ENCODE results near the gene MAN1C1.

- TF ChIP-seq, protein P1, sequence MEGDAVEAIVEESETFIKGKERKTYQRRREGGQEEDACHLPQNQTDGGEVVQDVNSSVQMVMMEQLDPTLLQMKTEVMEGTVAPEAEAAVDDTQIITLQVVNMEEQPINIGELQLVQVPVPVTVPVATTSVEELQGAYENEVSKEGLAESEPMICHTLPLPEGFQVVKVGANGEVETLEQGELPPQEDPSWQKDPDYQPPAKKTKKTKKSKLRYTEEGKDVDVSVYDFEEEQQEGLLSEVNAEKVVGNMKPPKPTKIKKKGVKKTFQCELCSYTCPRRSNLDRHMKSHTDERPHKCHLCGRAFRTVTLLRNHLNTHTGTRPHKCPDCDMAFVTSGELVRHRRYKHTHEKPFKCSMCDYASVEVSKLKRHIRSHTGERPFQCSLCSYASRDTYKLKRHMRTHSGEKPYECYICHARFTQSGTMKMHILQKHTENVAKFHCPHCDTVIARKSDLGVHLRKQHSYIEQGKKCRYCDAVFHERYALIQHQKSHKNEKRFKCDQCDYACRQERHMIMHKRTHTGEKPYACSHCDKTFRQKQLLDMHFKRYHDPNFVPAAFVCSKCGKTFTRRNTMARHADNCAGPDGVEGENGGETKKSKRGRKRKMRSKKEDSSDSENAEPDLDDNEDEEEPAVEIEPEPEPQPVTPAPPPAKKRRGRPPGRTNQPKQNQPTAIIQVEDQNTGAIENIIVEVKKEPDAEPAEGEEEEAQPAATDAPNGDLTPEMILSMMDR (conservative IDR thresholded peaks at IDR 0.05 in 1 of 2, IDR thresholded peaks at IDR 0.05 in 1 of 2; ENCODE audit: extremely low read depth in 1 of 2, insufficient read depth in 1 of 2, low read depth in 1 of 2, low read length in 2 of 2): no peak
- no peak for TF ChIP-seq EZH2 (IDR thresholded peaks at IDR 0.05; ENCODE audit: borderline replicate concordance, low read length)
Measured at GRCh38 chr1:25664357-25665199, 48.0 kb downstream of the MAN1C1 start.
